ENCODE measurements around the gene RBMS3. TPM values are rescaled to one million over a fixed set of nuclear protein-coding genes. Genes with fewer than 3 reads are reported as not detected.
"Not testable (repeated sequence)": the region's sequence is repeated elsewhere in the genome, so short reads cannot be mapped to it uniquely, and the experiment has no call there.

The RBMS3 gene
- total RNA-seq, 1 donor from 2014 or later, result 20.7 TPM

DNA sequence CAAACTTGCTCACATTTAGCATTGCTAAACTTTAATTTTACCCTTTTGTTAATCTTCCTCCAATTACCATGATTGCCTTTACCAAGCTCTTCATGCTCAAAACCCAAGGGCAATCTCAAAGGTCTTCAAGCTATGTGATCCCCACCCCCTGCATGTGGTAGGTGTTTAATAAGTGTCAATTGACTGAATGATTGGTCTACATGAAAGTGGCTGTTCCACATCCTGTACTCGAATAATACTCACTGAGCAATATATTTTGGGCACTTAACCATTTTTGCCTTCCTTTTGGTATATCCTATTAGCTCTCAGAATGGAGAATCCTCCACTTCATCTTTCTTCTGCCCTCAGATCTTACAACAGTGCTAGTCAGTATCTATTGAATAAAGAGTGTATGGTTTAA is 17.1 kb downstream of the RBMS3 start:
- intact Hi-C loops (cut with micrococcal nuclease), result no loop called here

DNA sequence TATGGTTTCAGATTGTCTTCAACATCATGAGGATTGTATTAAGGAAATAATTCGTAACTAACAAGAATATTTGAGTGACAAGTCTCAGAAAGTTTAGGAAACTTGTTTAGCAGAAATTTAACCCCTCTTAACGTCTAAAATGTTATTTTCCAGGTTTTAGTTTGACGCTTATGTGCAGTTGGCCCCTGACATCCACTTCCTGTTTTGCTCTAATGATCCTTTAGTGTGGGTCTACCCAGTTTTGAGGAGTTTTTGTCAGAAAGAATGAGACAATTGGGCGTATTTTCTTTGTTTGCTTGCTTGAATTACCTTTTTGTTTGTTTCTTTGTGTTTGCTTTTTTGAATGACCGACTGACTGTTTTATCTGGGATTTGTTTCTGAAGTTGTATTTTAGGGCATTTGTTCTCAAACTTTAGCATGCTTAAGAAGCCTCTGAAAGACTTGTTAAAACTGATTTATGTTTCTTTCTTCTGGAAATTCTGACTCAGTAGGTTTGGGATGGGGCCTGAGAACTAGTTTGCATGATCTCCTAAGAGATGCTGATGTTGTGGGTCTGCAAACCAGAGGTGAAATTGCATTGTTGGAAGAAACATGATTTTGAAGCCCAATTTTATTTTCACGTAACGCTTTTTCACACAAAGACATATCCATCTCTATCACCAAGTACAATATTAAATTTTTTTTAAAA is 20.6 kb downstream of the RBMS3 start:
- ATAC-seq, result no peak
- intact Hi-C loops (cut with micrococcal nuclease), result no loop called here
- no peak for DNase-seq

More for the DNA sequence above, 17.1 kb downstream of the RBMS3 start:
- ATAC-seq (no peak), DNase-seq (no peak)

DNA sequence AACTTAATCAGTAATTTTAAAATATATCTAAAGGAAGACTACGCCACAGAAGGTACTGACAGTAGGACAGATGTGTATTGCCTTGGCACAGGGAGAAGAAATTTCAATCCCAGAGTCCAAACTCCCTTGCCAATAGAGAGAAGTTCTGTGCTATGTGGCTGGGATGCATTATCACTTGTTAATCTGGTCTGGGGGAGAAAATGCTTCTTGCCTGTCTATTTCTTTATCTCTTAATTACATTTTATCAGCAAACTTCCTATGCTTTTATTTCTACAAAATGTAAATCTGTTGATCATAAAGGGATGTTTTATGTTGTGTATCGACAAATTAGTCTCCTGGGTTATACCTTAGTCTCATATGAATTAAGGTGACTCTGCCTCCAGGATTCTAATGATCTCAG is 21.7 kb downstream of the RBMS3 start:
- DNase-seq (no peak), ATAC-seq (no peak)
- intact Hi-C loops (cut with micrococcal nuclease), result no loop called here

DNA sequence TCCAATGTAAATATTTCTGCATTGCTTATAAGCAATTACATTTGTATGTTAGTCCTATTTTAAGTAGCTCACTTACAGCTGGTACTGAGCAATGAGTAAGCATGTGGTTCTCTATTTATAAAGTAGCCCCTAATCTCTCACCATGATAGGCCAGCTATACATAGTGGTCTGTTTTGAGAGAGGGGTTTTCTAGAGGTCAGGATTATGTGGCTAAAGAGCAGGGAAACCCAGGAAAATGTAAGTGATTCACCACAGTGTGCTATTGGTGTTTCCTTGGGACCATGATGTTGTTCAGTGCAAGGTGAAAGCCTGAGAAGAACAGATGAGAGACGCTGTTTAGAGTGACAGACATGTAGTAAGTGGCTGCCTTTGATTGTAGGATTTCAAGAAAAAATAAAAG is 26.4 kb downstream of the RBMS3 start:
- ATAC-seq (peak; percentile 79), DNase-seq (no peak)
- intact Hi-C loops (cut with micrococcal nuclease), result no loop called here

- ATAC-seq, result no peak
- intact Hi-C loops (cut with micrococcal nuclease), result no loop called here
- no peak for DNase-seq
These were observed 30.0 kb downstream of the RBMS3 start for GRCh38 chr3:29310865-29311264.

DNA sequence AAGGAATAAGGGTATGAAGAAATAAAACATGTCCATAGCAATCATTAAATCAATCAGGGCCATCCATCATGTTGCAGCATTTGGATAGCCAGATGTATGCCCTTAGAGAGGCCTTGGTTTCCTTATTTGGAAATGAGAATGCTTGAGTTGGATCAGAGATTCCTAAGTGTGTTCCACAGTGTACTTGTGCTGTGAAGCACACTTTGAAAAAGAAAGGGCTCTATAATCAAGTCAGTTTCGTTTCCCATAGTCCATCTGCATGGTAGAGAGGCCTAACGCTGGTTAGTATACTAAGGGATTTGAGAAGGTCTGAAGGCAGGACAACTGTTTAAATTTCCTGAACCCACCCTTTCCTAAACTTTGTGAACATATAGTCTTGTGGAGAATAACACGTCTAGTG is 30.9 kb downstream of the RBMS3 start:
- intact Hi-C loops (cut with micrococcal nuclease), result no loop called here
- peak; percentile 32 for ATAC-seq
- no peak for DNase-seq

GRCh38 chr3:29312395-29312794 is 31.5 kb downstream of the RBMS3 start:
- no peak for DNase-seq
- ATAC-seq, result no peak
- intact Hi-C loops (cut with micrococcal nuclease), result no loop called here

- intact Hi-C loops (cut with micrococcal nuclease), result no loop called here
- DNase-seq, result no peak
- ATAC-seq, result no peak
These were observed 32.1 kb downstream of the RBMS3 start for GRCh38 chr3:29312960-29313452.

GRCh38 chr3:29313981-29314726 is 33.3 kb downstream of the RBMS3 start:
- intact Hi-C loops (cut with micrococcal nuclease), result no loop called here
- no peak for DNase-seq
- no peak for ATAC-seq

DNA sequence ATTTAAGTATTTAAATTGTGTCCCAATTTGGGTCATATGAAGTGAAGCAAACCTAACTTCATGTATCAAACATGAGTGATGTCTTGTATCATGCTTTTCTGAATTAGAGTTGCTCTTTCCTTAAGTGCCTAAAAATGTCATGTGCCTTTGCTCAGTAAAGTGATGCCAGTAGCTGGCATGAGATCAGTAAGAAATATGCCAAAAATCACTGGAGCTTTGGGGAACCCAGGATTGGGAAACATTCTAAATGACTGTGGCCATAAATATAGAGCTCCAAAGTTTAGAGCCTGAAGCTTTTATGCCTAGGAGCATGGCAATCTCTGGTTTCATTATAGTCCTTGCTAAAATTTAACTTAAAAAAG is 33.8 kb downstream of the RBMS3 start:
- intact Hi-C loops (cut with micrococcal nuclease), result no loop called here
- DNase-seq (no peak), ATAC-seq (no peak)

GRCh38 chr3:29317659-29318173 is 36.8 kb downstream of the RBMS3 start:
- DNase-seq, result no peak
- no peak for ATAC-seq
- intact Hi-C loops (cut with micrococcal nuclease), result no loop called here

DNA sequence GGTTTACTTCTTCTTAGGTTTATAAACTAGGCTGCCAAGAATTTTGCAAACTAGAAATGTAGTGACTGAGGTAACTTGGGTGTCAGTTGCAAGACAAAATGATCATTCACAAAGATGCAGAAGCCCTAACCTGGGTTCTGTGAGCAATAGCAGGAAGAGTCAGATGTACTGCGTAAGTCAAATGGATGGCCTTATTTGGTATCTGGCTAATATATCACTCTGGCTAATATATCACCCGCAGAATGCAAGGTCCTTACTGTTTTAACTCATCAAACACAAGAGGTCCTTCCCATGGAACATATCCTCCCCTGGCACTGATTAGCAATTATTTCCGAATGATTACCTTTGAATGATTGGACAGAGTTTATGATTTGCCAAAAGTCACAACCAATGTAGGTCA is 37.4 kb downstream of the RBMS3 start:
- intact Hi-C loops (cut with micrococcal nuclease), result no loop called here
- no peak for DNase-seq
- no peak for ATAC-seq

DNA sequence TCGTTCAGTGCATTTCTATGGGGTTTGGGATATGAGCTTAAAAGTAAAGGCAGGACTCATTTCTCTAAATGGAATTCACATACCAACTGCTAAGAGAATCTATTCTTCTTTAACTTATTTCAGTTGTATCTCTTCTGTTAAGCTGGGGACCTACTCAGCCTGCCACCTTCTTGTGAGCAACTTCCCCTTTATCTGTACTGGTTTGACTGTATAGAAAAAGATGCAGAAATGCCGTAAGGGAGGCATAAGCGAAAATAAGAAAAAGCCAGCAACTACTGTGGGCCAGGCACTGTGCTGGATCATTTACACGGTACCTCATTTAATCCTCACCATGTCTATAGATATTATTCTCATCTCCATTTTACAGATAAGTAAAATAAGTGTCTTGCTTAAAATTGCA is 38.4 kb downstream of the RBMS3 start:
- intact Hi-C loops (cut with micrococcal nuclease), result no loop called here
- ATAC-seq (no peak), DNase-seq (no peak)

- ATAC-seq, result no peak
- no peak for DNase-seq
- intact Hi-C loops (cut with micrococcal nuclease), result no loop called here
These were observed 38.9 kb downstream of the RBMS3 start for GRCh38 chr3:29319798-29320197.

- intact Hi-C loops (cut with micrococcal nuclease), result no loop called here
- DNase-seq (no peak), ATAC-seq (no peak)
These were observed 41.7 kb downstream of the RBMS3 start for GRCh38 chr3:29322586-29322985.

DNA sequence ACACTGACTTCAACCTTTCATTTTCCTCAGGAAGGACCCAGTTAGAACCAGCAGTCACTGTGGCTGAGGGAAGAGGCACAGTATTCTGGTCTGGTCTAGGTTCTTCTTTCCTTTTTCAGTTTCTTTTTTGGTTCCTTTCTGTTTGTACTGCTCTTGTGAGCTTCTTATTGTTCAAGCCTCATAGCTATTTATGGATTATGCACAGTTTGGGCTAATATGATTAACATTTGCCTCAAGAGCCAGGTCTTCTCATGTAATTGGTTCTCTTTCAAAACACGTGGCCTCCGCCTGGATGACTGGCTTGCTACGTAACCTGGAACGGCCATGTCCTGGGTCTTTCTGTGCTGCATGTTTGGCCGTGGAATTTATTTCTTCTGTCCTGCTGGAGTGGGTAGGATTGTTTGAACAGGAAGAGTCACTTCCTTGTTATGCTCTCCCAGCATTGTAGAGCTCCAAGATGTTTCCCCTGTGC is 43.3 kb downstream of the RBMS3 start:
- ATAC-seq (peak; percentile 81), DNase-seq (peak; percentile 34)
- intact Hi-C loops (cut with micrococcal nuclease), result no loop called here

- ATAC-seq; intact Hi-C loops (cut with micrococcal nuclease); DNase-seq: not testable (repeated sequence)
These were observed 45.7 kb downstream of the RBMS3 start for GRCh38 chr3:29326540-29326939.

DNA sequence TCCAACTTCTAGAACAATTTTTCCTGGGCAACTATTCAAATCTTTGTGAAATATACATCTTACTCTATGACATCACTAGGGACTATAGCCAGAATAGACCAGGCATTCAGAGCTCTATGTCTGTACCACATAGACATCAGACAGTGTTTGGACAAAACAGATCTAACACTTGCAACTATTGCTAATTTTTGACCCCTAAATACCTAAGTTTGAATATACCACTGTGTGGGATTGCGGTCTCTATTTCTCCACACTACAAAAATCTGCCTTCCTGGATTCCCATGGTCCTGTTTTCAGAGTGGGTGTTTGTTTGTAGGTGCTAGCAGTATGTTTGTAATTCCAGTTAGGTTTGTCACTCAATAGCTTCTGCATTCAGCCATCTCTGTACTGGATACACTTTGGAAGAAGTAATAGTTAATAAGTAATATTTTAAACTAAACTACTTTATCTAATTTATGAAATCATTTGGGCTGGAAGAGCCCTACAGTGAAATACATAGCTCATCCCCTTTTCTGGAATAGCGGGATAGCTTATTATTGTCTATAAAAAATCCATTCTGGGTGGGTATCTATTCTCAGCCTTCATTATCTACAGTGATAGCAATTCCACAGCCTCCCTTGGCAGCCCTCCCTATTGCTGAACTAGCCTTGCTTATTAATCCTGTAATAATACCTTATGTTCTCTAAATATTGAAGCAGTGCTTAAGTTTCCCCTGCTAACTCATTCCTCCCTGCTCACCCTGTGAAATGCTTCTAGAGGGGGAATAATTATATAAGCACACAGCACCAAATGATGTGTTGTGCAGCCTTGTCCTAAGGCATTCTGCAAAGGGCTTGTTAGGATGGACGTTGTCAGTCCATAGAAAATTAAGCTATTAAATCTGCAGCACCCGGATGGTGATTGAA is 49.4 kb downstream of the RBMS3 start:
- intact Hi-C loops (cut with micrococcal nuclease), result no loop called here
- ATAC-seq (peak; percentile 33), DNase-seq (peak; percentile 26)

GRCh38 chr3:29331035-29331434 is 50.2 kb downstream of the RBMS3 start:
- intact Hi-C loops (cut with micrococcal nuclease), result no loop called here
- peak; percentile 57 for ATAC-seq
- DNase-seq, result no peak
